Measurements from ENCODE around the gene EFNA2. TPM values are rescaled to one million over a fixed set of nuclear protein-coding genes. Genes with fewer than 3 reads are reported as not detected.
"Not testable (repeated sequence)": the region's sequence is repeated elsewhere in the genome, so short reads cannot be mapped to it uniquely, and the experiment has no call there.

The EFNA2 gene
- total RNA-seq, 1 donor from 2014 or later = 2.6 TPM

- DNase-seq (ENCODE audit: extremely low read depth, low read depth, low spot score) = no peak
Observed at GRCh38 chr19:1295169-1296012, 9.7 kb downstream of the EFNA2 start.

- no peak for DNase-seq (ENCODE audit: extremely low read depth, low read depth, low spot score)
Observed at GRCh38 chr19:1296078-1296477, 10.4 kb downstream of the EFNA2 start.

- DNase-seq (ENCODE audit: extremely low read depth, low read depth, low spot score) = no peak
Observed at GRCh38 chr19:1296575-1297271, 11.1 kb downstream of the EFNA2 start.

GRCh38 chr19:1298235-1298634, 12.6 kb downstream of the EFNA2 start:
- no peak for DNase-seq (ENCODE audit: extremely low read depth, low read depth, low spot score)

- DNase-seq (ENCODE audit: extremely low read depth, low read depth, low spot score) = no peak
Observed at GRCh38 chr19:1299801-1300200, 14.1 kb downstream of the EFNA2 start.

- DNase-seq (ENCODE audit: extremely low read depth, low read depth, low spot score) = no peak
Observed at GRCh38 chr19:1300744-1301490, 15.2 kb downstream of the EFNA2 start.

GRCh38 chr19:1302533-1303239, 17.0 kb downstream of the EFNA2 start:
- DNase-seq (ENCODE audit: extremely low read depth, low read depth, low spot score) = no peak

- DNase-seq (ENCODE audit: extremely low read depth, low read depth, low spot score) = no peak
Observed at GRCh38 chr19:1304197-1304924, 18.7 kb downstream of the EFNA2 start.

- not testable (repeated sequence) for DNase-seq (ENCODE audit: extremely low read depth, low read depth, low spot score)
Observed at GRCh38 chr19:1305354-1305753, 19.7 kb downstream of the EFNA2 start.

GRCh38 chr19:1307320-1307719, 21.6 kb downstream of the EFNA2 start:
- DNase-seq (ENCODE audit: extremely low read depth, low read depth, low spot score) = no peak

- no peak for DNase-seq (ENCODE audit: extremely low read depth, low read depth, low spot score)
Observed at GRCh38 chr19:1307755-1308303, 22.2 kb downstream of the EFNA2 start.

- DNase-seq (ENCODE audit: extremely low read depth, low read depth, low spot score) = no peak
Observed at GRCh38 chr19:1308718-1309117, 23.0 kb downstream of the EFNA2 start.

GRCh38 chr19:1309977-1310852, 24.5 kb downstream of the EFNA2 start:
- no peak for DNase-seq (ENCODE audit: extremely low read depth, low read depth, low spot score)

GRCh38 chr19:1310853-1311180, 25.1 kb downstream of the EFNA2 start:
- DNase-seq (ENCODE audit: extremely low read depth, low read depth, low spot score) = no peak

GRCh38 chr19:1311543-1312091, 25.9 kb downstream of the EFNA2 start:
- DNase-seq (ENCODE audit: extremely low read depth, low read depth, low spot score) = no peak

GRCh38 chr19:1312767-1313694, 27.4 kb downstream of the EFNA2 start:
- DNase-seq (ENCODE audit: extremely low read depth, low read depth, low spot score) = no peak
